UCSD-AML1 (cell line): ENCODE measurements around the gene EXOC1.
"Not testable (repeated sequence)": the region's sequence is repeated elsewhere in the genome, so short reads cannot be mapped to it uniquely, and the experiment has no call there.

Source experiments
- DNase-seq: peaks from one replicate; lab custom pipeline; 2025; ENCODE audit not compliant: unreplicated experiment; lab: John Stamatoyannopoulos, UW

EXOC1 gene

GRCh38 chr4:55903577-55903976, 50.1 kb downstream of the EXOC1 start:
- no peak for DNase-seq

DNA sequence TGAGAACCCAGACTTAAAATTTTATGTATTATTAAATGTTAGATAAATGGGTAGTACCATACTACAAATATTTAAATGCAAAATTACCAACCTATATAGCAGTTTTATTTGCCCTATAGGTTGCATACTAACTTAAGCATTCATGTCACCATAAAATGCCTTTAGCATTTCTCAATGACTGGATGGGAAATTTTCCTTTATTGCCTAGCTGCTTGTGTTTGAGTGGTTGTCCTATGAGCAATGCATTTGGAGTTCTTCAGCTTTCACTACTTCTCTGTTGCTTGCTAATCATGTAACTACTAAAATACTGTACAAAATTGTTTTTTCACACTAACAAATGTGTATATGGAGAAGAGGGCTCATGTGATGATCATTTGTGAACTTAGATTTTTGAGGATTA, 51.1 kb downstream of the EXOC1 start:
- DNase-seq, result no peak

DNA sequence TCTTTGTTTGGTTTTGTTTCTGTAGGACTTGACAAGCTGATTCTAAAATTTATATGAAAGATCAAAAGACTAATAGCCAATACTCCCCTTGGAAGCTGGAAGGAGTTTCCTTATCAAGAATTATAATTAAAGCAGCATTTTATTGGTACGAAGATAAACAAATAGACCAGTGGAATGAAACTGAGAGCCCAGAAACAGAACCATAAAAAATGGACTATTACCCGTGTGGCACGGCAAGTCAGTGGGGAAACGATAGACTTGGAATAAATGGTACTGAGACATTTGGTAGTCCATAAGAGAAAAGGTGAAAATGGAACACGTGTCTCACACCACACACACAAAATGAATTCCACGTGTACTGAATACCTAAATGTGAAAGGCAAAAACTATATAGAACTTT, 52.9 kb downstream of the EXOC1 start:
- no peak for DNase-seq

DNA sequence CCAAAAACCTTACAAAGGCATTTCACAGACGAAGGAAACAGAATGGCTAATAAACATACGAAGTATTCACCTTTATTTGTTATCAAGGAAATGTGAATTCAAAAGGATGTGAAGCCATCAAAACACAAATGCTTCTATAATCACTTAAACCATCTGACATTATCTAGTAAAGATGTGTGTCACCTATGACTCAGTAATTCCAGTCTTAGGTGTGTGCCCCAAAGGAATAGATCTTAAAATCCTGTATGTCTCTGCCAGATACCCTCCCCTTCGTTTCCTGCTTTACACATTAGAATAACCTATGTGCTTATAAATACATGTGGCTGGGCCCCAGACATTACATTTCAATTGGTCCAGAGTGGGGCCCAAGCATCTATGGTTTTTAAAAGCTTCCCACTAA, 53.5 kb downstream of the EXOC1 start:
- DNase-seq, result no peak

DNA sequence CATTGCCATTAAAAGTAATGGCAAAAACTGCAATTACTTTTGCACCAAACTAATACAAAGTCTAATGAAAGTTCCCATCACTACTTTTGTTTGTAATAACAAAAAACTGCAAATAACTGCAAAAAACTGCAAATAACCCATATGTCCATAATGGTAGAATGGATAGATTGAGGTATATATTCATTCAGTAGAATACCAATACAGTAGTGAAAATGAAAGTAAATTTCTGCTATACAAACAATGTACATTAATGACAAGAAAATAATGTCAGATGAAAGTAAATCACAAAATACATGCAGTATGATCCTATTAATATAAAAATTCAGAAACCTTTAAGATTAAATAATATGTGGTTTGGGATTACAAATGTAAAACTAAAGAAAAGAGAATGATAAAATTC, 54.0 kb downstream of the EXOC1 start:
- no peak for DNase-seq

DNA sequence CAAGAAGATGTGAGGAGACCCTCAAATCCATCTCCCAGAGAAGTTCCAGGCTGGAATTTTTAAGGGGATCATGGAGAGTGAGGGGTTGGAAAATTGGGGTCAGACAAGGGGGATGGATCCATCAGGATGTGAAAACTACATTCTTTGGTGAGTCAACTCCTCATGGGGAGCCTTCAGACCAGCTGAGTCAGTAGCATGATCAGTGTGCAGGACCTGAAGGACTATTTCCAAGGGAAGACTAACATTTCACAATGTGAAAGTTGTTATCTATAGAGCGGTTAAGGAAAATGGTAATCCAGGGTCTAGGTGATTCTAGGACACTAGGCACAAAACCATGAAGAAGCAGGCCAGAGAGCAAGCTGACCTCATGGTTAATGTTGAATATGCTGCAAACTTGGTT, 56.7 kb downstream of the EXOC1 start:
- DNase-seq, result no peak

- no peak for DNase-seq
Measured at GRCh38 chr4:55912249-55912648, 58.8 kb downstream of the EXOC1 start.

DNA sequence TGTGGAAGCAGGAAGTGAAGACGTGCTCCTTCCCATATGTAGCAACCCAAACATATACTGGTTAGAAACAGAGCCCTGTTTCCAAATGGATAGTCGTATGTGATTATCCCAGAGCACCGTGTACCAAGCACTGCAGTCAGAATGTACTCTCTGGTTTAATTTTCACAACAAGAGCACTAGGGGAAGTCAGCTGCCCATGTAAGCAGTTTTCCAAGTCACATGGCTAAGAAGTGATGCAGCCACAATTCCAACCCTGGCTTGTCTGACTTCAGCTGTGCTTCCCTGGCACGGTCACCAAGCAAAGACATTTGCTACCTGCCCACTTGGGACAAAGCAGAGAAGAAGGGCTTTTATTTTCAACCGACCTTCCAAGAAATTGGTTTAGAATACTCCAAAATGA, 67.1 kb downstream of the EXOC1 start:
- DNase-seq, result no peak

DNA sequence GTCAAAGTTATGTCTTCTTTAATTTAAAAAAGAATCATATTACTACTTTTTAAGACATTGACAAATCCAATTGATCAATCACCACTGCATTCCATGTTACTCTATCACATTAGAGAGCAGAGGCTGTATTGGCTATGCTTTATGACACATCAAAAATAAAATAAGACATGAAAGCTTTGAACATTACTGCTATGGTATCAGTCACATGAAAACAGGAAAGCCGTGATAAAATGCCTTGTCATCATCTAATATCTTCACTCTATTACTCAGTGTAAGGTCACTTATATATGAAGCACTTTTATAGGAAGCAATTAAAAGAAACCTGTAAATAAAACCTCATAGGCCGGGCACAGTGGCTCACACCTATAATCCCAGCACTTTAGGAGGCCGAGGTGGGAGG, 67.6 kb downstream of the EXOC1 start:
- DNase-seq, result no peak

GRCh38 chr4:55925241-55925640, 71.8 kb downstream of the EXOC1 start:
- DNase-seq, result no peak

DNA sequence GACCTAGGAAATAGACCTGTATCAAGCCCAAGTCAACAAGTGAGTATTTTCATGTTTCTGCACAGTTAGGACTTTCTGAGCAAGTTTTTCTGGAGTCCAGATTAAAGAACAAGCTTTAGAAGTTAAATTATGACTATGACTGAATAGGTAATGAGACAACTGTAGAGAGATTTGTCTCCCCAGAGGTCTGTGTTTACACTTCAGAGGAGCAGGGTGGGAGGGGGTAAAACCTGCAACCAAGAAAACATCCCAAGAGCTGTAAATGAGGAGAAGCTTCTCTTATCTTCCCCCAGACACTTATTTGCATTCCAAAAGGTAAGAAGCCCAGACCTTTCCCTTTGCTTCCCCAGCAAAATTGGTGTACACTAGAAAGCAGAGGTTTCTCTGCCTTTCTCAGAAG, 73.2 kb downstream of the EXOC1 start:
- DNase-seq, result no peak

GRCh38 chr4:55927803-55928437, 74.5 kb downstream of the EXOC1 start:
- DNase-seq, result no peak

- DNase-seq, result no peak
Measured at GRCh38 chr4:55928846-55929245, 75.4 kb downstream of the EXOC1 start.

DNA sequence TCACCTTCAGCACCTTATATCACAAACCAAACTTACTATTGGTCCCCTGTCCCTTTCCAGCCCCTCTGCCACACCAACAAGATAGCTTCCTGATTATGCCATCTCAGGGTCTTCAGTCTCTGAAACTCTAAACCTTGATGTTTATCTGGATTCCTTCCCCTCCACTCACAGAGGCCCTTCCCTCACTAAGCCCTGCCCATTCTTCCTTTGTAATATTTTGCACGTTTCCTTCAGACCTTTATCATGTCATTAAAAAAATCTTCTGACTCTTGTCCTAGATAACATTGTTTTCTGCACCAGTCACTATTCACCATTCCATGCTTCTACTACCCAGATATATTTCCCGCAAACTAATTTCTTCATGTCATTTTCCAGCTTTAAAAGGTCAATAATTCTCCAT, 77.6 kb downstream of the EXOC1 start:
- no peak for DNase-seq

DNA sequence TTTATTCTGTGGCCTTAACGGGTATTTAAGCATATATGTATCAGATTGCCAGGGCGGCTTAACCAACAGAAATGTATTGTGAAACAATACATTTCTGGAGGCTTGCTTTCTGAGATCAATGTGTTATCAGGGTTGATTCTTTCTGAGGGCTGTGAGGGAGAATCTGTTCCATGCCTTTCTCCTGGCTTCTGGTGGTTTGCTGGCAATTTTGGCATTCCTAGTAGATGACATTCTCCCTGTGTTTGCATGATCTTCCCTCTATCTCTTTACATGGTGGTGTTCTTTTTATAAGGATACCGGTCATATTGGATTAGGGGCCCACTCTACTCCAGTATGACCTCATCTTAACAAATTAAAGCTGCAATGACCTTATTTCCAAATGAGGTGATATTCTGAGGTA, 78.4 kb downstream of the EXOC1 start:
- no peak for DNase-seq

DNA sequence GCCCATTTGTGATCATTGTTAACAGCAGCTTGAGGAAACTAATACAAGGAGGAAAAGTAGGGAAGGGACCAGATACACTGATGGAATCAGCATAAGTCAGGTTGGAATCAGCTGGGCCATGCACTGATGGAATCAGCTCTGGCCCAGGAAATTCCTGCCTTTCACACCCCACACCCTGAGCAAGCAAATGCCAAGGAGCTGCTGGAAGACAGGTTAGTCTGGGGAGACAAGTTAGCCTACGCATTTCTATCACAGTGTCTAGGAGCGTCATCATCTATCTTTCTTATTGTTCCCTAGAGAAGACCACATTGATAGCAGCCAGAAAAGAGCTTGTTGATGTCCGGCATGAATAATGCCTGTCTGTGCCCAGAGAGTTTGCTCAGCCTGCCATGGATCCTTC, 79.1 kb downstream of the EXOC1 start:
- no peak for DNase-seq

- no peak for DNase-seq
Measured at GRCh38 chr4:55933611-55934010, 80.2 kb downstream of the EXOC1 start.

GRCh38 chr4:55935907-55936306, 82.5 kb downstream of the EXOC1 start:
- DNase-seq, result not testable (repeated sequence)

DNA sequence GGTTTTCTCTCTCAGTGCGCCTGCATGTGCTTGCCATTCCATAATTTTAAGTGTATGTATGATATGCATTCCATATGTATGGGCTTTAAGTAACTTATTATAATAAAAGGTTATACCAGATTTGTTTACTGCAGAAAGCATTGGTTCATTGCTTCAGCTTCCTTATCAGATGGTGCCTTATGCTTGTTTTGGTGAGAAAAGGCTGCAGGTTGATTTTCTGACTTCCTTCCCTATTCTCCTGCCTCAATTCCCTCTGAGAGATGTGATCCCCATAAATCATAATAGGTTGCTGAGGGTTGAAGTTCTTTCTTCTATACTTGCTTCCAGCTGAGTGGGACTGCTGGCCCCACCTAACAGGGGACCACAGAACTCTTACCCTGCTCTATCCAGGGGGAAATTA, 85.0 kb downstream of the EXOC1 start:
- no peak for DNase-seq

GRCh38 chr4:55939421-55939820, 86.0 kb downstream of the EXOC1 start:
- no peak for DNase-seq

GRCh38 chr4:55941881-55942396, 88.5 kb downstream of the EXOC1 start:
- DNase-seq, result no peak

GRCh38 chr4:55947254-55947882, 93.9 kb downstream of the EXOC1 start:
- DNase-seq, result no peak
